Endothelial cell of umbilical vein (primary cell): ENCODE data around the gene ANP32A. TPM values are rescaled to one million over a fixed set of nuclear protein-coding genes. Genes with fewer than 3 reads are reported as not detected.
A peak's percentile ranks its signal among the peaks of the same experiment; 100 is the strongest.

ENCODE experiments used
- BruUV-seq: library from RNA; stranded (reverse); fragments of 400-500 nt; replicated peaks from 2 replicates; lab custom pipeline; 2021; lab: Mats Ljungman, UMichigan
- CTCF ChIA-PET: fragments of 300-600, 350-600 bp; sonication (Branson Sonifier 250); formaldehyde crosslinking; loops from one replicate; lab custom pipeline; 2021; ENCODE audit warnings: antibody characterized with exemption, inconsistent platforms; lab: Charles Lee
- POLR2A ChIA-PET: fragments of 300-600, 350-600 bp; sonication (Branson Sonifier 250); formaldehyde crosslinking; loops from one replicate; lab custom pipeline; 2021; ENCODE audit warnings: antibody characterized with exemption, inconsistent platforms; lab: Charles Lee
- DNase-seq: peaks from one replicate; pipeline ENCODE4 v3.0.0-alpha.2; 2011; ENCODE audit warnings: low read depth, low spot score
- FAIRE-seq: peaks from 2 replicates; lab custom pipeline; 2011; peaks lifted over from hg19 to GRCh38; lab: Jason Lieb, UNC
- H2AFZ ChIP-seq: 2 replicates; pipeline ENCODE4 v1.6.0; 2012; ENCODE audit warnings: low read depth, low read length, control low read depth, inconsistent platforms
- H3K27ac ChIP-seq: 2 replicates; pipeline ENCODE4 v1.5.1; 2011; ENCODE audit warnings: low read depth, mild to moderate bottlenecking, control low read depth, low read length, moderate library complexity; ENCODE audit not compliant: insufficient read depth
- H3K27me3 ChIP-seq, 2 experiments: 2 replicates each; pipeline versions ENCODE4 v1.6.0 to v1.6.1; 2011; ENCODE audit warnings: low read length in 2 of 2, mixed read lengths in 1 of 2; ENCODE audit not compliant: control insufficient read depth in 2 of 2, insufficient read depth in 2 of 2
- H3K36me3 ChIP-seq, 2 experiments: 2 replicates in 1 of 2; 3 replicates in 1 of 2; pipeline ENCODE4 v1.5.1; 2011; ENCODE audit warnings: low read length in 2 of 2, mild to moderate bottlenecking in 1 of 2, moderate library complexity in 1 of 2; ENCODE audit not compliant: control insufficient read depth in 2 of 2, insufficient read depth in 2 of 2; ENCODE audit errors: extremely low read depth in 1 of 2
- H3K4me1 ChIP-seq: 3 replicates; pipeline ENCODE4 v1.5.1; 2011; ENCODE audit warnings: mild to moderate bottlenecking, low read length; ENCODE audit not compliant: control insufficient read depth, insufficient read depth; ENCODE audit errors: extremely low read depth
- H3K4me2 ChIP-seq: 2 replicates; pipeline ENCODE4 v1.6.1; 2011; ENCODE audit warnings: low read length, control low read depth, mixed read lengths; ENCODE audit not compliant: insufficient read depth
- H3K4me3 ChIP-seq, 3 experiments: fragments of 200-600 bp in 1 of 3; sonication (generic), shearing (Covaris generic) in 1 of 3; replicated peaks in 1 of 3; 2 replicates each; pipeline ENCODE4 v1.5.1; 2011 to 2016; ENCODE audit warnings: control low read depth in 3 of 3, low read length in 3 of 3, mild to moderate bottlenecking in 2 of 3, inconsistent platforms in 1 of 3, low read depth in 1 of 3, moderate library complexity in 1 of 3; ENCODE audit not compliant: insufficient read depth in 1 of 3
- H3K79me2 ChIP-seq: 2 replicates; pipeline ENCODE4 v1.6.0; 2012; ENCODE audit warnings: low read length, inconsistent platforms; ENCODE audit not compliant: control insufficient read depth, insufficient read depth
- H3K9ac ChIP-seq: replicated peaks from 2 replicates; pipeline ENCODE3; 2011; ENCODE audit warnings: low read length, control low read depth; ENCODE audit not compliant: insufficient read depth; ENCODE audit errors: extremely low read depth
- H3K9me1 ChIP-seq: replicated peaks from 3 replicates; pipeline ENCODE4 v1.6.0; 2011; ENCODE audit warnings: mild to moderate bottlenecking, low read length; ENCODE audit not compliant: control insufficient read depth, insufficient read depth; ENCODE audit errors: extremely low read depth
- H3K9me3 ChIP-seq: replicated peaks from 2 replicates; pipeline ENCODE4 v1.5.1; 2012; ENCODE audit warnings: low read length, inconsistent platforms; ENCODE audit not compliant: control insufficient read depth, insufficient read depth
- H4K20me1 ChIP-seq: replicated peaks from 2 replicates; pipeline ENCODE3; 2011; ENCODE audit warnings: mild to moderate bottlenecking, low read length; ENCODE audit not compliant: control insufficient read depth, insufficient read depth; ENCODE audit errors: extremely low read depth
- EZH2 ChIP-seq: IDR thresholded peaks from 2 replicates; pipeline ENCODE4 v1.6.1; 2012; ENCODE audit warnings: borderline replicate concordance, low read depth, mild to moderate bottlenecking, moderate library complexity, low read length, inconsistent platforms; ENCODE audit not compliant: severe bottlenecking
- FOS ChIP-seq: IDR thresholded peaks from 2 replicates; pipeline ENCODE4 v1.6.1; 2011; ENCODE audit warnings: mild to moderate bottlenecking, low read length, moderate library complexity, borderline replicate concordance; ENCODE audit not compliant: insufficient read depth
- GATA2 ChIP-seq: IDR thresholded peaks from 2 replicates; pipeline ENCODE4 v1.7.0; 2011; ENCODE audit warnings: low read depth, mild to moderate bottlenecking, moderate library complexity, mixed read lengths, low read length; ENCODE audit not compliant: insufficient read length, insufficient read depth
- JUN ChIP-seq: IDR thresholded peaks from 2 replicates; pipeline ENCODE4 v1.6.1; 2011; ENCODE audit warnings: borderline replicate concordance, low read depth; ENCODE audit not compliant: insufficient read length, insufficient read depth
- MAX ChIP-seq: IDR thresholded peaks from 2 replicates; pipeline ENCODE4 v1.6.1; 2011; ENCODE audit not compliant: insufficient read depth, insufficient read length
- MYC ChIP-seq: IDR thresholded peaks from one replicate; pipeline ENCODE4 v1.6.1; 2011; ENCODE audit warnings: mild to moderate bottlenecking, low read depth, low read length
- POLR2A ChIP-seq: IDR thresholded peaks from 2 replicates; pipeline ENCODE4 v1.6.1; 2012; ENCODE audit warnings: low read depth, mild to moderate bottlenecking, control low read depth, low read length
- POLR2AphosphoS5 ChIP-seq: IDR thresholded peaks from 2 replicates; pipeline ENCODE4 v1.6.1; 2012; ENCODE audit warnings: low read depth, mild to moderate bottlenecking, control low read depth, low read length, moderate library complexity; ENCODE audit not compliant: insufficient read depth
- dilution Hi-C: fragments of 300-500 bp; cut with MboI; formaldehyde crosslinking; loops from one replicate; pipeline ENCODE4 v1.15.0; 2019; ENCODE audit warnings: low sequenced_read_pairs; ENCODE audit not compliant: extremely low pct_ligation_motif_present
- intact Hi-C: fragments of 100-400 bp; cut with micrococcal nuclease; formaldehyde crosslinking; loops from one replicate; pipeline ENCODE4 v1.10.0; 2022
- polyA plus RNA-seq, 4 experiments: library from polyadenylated mRNA; depleted of rRNA in 3 of 4; stranded (reverse) in 3 of 4; unstranded in 1 of 4; fragments of >200 nt; gene quantifications; 2 replicates each; pipeline versions ENCODE4 v1.2.1 to v1.2.3, GENCODE V29; 2011 to 2012; ENCODE audit warnings: missing spikeins in 1 of 4
- total RNA-seq: library from RNA; stranded (reverse); gene quantifications from 2 replicates; pipeline ENCODE4 v1.2.3, GENCODE V29; 2021
- TF ChIP-seq, protein P1 (sequence below), 2 donors: IDR thresholded peaks; 1 replicate in 1 of 2; 2 replicates in 1 of 2; pipeline ENCODE4 v1.5.1; 2011; ENCODE audit warnings: low read length in 2 of 2, mild to moderate bottlenecking in 2 of 2, moderate library complexity in 2 of 2, control low read depth in 1 of 2, inconsistent platforms in 1 of 2, low read depth in 1 of 2; ENCODE audit not compliant: insufficient read depth in 1 of 2; ENCODE audit errors: extremely low read depth in 1 of 2

Gene ANP32A
- total and polyA plus RNA-seq, 2 donors (not counting 3 experiments of a cell fraction or from before 2014, with no cell fraction given), result 37.9 to 169 TPM

GRCh38 chr15:68739390-68740080, 81.2 kb downstream of the ANP32A start:
- Histone ChIP-seq H3K27me3 (peaks cover 3 to 13% of the 10 kb centered on the region in 2 experiments), H3K4me1 (no peaks in the 10 kb centered on the region), H3K4me3 (no peak overlapping the region), H3K9me3 (no peaks in the 10 kb centered on the region), H3K4me2 (no peak overlapping the region), H3K9me1 (no peaks in the 10 kb centered on the region), H3K27ac (no peak overlapping the region), H3K36me3 (no peaks in the 10 kb centered on the region), H2AFZ (no peak overlapping the region), H3K9ac (no peak overlapping the region), H3K79me2 (no peaks in the 10 kb centered on the region), H4K20me1 (no peaks in the 10 kb centered on the region)
- no peak for TF ChIP-seq JUN
- no peak for TF ChIP-seq FOS
- TF ChIP-seq GATA2, result no peak
- no peak for TF ChIP-seq MAX
- TF ChIP-seq, protein P1, sequence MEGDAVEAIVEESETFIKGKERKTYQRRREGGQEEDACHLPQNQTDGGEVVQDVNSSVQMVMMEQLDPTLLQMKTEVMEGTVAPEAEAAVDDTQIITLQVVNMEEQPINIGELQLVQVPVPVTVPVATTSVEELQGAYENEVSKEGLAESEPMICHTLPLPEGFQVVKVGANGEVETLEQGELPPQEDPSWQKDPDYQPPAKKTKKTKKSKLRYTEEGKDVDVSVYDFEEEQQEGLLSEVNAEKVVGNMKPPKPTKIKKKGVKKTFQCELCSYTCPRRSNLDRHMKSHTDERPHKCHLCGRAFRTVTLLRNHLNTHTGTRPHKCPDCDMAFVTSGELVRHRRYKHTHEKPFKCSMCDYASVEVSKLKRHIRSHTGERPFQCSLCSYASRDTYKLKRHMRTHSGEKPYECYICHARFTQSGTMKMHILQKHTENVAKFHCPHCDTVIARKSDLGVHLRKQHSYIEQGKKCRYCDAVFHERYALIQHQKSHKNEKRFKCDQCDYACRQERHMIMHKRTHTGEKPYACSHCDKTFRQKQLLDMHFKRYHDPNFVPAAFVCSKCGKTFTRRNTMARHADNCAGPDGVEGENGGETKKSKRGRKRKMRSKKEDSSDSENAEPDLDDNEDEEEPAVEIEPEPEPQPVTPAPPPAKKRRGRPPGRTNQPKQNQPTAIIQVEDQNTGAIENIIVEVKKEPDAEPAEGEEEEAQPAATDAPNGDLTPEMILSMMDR (IDR thresholded peaks at IDR 0.05; ENCODE audit: extremely low read depth in 1 of 2, insufficient read depth in 1 of 2, low read depth in 1 of 2, low read length in 2 of 2), result no peak
- no peak for TF ChIP-seq POLR2A
- TF ChIP-seq EZH2, result no peak
- no peak for TF ChIP-seq MYC
- TF ChIP-seq POLR2AphosphoS5, result no peak
- FAIRE-seq (no peak), DNase-seq (peak; percentile 56)
- intact Hi-C loops (no loop called here), dilution Hi-C loops (no loop called here)
- ChIA-PET POLR2A (no interaction called here), CTCF (interaction anchor here (1.3 to 1.4 kb wide), 2 partner anchors 8 to 10 kb away, joined by 4 read pairs; no protein-coding TSS in a partner anchor)
- BruUV-seq, result no TSS peak
